Mucosa of rectum (tissue), 2 donors: ENCODE results near the gene UGT1A8.
A peak's percentile ranks its signal among the peaks of the same experiment; 100 is the strongest.
"Not testable (repeated sequence)": the region's sequence is repeated elsewhere in the genome, so short reads cannot be mapped to it uniquely, and the experiment has no call there.

Source experiments
- H3K27ac ChIP-seq, 2 donors: one replicate each; pipeline ENCODE4 v1.7.0; 2013; ENCODE audit warnings: inconsistent platforms in 2 of 2, low read depth in 2 of 2, low read length in 2 of 2
- H3K27me3 ChIP-seq, 2 donors: one replicate each; pipeline ENCODE4 v1.7.0; 2013; ENCODE audit warnings: low read length in 2 of 2; ENCODE audit not compliant: control insufficient read depth in 2 of 2, insufficient read depth in 2 of 2
- H3K36me3 ChIP-seq, 2 donors: one replicate each; pipeline ENCODE4 v1.7.0; 2013; ENCODE audit warnings: low read length in 2 of 2; ENCODE audit not compliant: control insufficient read depth in 2 of 2, insufficient read depth in 2 of 2
- H3K4me1 ChIP-seq, 2 donors: one replicate each; pipeline ENCODE4 v1.7.0; 2013; ENCODE audit warnings: low read length in 2 of 2, mild to moderate bottlenecking in 1 of 2; ENCODE audit not compliant: control insufficient read depth in 2 of 2, insufficient read depth in 2 of 2
- H3K4me3 ChIP-seq, 2 donors: one replicate each; pipeline ENCODE4 v1.7.0; 2013; ENCODE audit warnings: low read length in 2 of 2
- H3K9ac ChIP-seq, 2 donors: one replicate each; pipeline ENCODE4 v1.7.0; 2013; ENCODE audit warnings: low read length in 2 of 2, low read depth in 1 of 2, mild to moderate bottlenecking in 1 of 2
- H3K9me3 ChIP-seq, 2 donors: one replicate each; pipeline ENCODE4 v1.7.0; 2013; ENCODE audit warnings: low read length in 2 of 2; ENCODE audit not compliant: control insufficient read depth in 2 of 2
- donor health status: healthy.
- donor health status: Normal muscosa, but diverticular disease.

The UGT1A8 gene

GRCh38 chr2:233598952-233599351, 18.5 kb upstream of the UGT1A8 start:
- H3K4me1 ChIP-seq: peaks cover 0 to 3% of the 10 kb centered on the region in 2 donors
- no peaks in the 10 kb centered on the region for H3K36me3 ChIP-seq
- no peak overlapping the region for H3K4me3 ChIP-seq
- no peak overlapping the region for H3K9ac ChIP-seq
- H3K9me3 ChIP-seq: no peaks in the 10 kb centered on the region
- H3K27me3 ChIP-seq: peaks cover 0 to 3% of the 10 kb centered on the region in 2 donors
- no peak overlapping the region for H3K27ac ChIP-seq

GRCh38 chr2:233600386-233600785, 17.0 kb upstream of the UGT1A8 start:
- H3K4me1 ChIP-seq: peaks cover 0 to 3% of the 10 kb centered on the region in 2 donors
- no peaks in the 10 kb centered on the region for H3K36me3 ChIP-seq
- no peaks in the 10 kb centered on the region for H3K9me3 ChIP-seq
- no peak overlapping the region for H3K4me3 ChIP-seq
- H3K27me3 ChIP-seq: peaks cover 0 to 3% of the 10 kb centered on the region in 2 donors
- no peak overlapping the region for H3K27ac ChIP-seq
- no peak overlapping the region for H3K9ac ChIP-seq

- H3K4me3 ChIP-seq: no peak overlapping the region
- no peak overlapping the region for H3K27ac ChIP-seq
- H3K9me3 ChIP-seq: no peaks in the 10 kb centered on the region
- H3K27me3 ChIP-seq: peaks cover 0 to 3% of the 10 kb centered on the region in 2 donors
- H3K36me3 ChIP-seq: no peaks in the 10 kb centered on the region
- H3K4me1 ChIP-seq: peaks cover 0 to 3% of the 10 kb centered on the region in 2 donors
- H3K9ac ChIP-seq: no peak overlapping the region
Measured at GRCh38 chr2:233602076-233602475, 15.4 kb upstream of the UGT1A8 start.

- no peaks in the 10 kb centered on the region for H3K9me3 ChIP-seq
- peaks cover 0 to 3% of the 10 kb centered on the region in 2 donors for H3K27me3 ChIP-seq
- no peak overlapping the region for H3K27ac ChIP-seq
- H3K4me1 ChIP-seq: no peaks in the 10 kb centered on the region
- H3K36me3 ChIP-seq: no peaks in the 10 kb centered on the region
- no peak overlapping the region for H3K9ac ChIP-seq
- H3K4me3 ChIP-seq: no peak overlapping the region
Measured at GRCh38 chr2:233603520-233603919, 13.9 kb upstream of the UGT1A8 start.

GRCh38 chr2:233604826-233605225, 12.6 kb upstream of the UGT1A8 start:
- no peaks in the 10 kb centered on the region for H3K36me3 ChIP-seq
- H3K27me3 ChIP-seq: peaks cover 0 to 3% of the 10 kb centered on the region in 2 donors
- no peak overlapping the region for H3K27ac ChIP-seq
- H3K9me3 ChIP-seq: no peaks in the 10 kb centered on the region
- no peaks in the 10 kb centered on the region for H3K4me1 ChIP-seq
- H3K4me3 ChIP-seq: no peak overlapping the region
- H3K9ac ChIP-seq: no peak overlapping the region

- no peaks in the 10 kb centered on the region for H3K4me1 ChIP-seq
- no peaks in the 10 kb centered on the region for H3K36me3 ChIP-seq
- no peak overlapping the region for H3K27ac ChIP-seq
- no peaks in the 10 kb centered on the region for H3K9me3 ChIP-seq
- H3K9ac ChIP-seq: no peak overlapping the region
- no peak overlapping the region for H3K4me3 ChIP-seq
- H3K27me3 ChIP-seq: peaks cover 0 to 3% of the 10 kb centered on the region in 2 donors
Measured at GRCh38 chr2:233605680-233606079, 11.8 kb upstream of the UGT1A8 start.

GRCh38 chr2:233611284-233611683, 6.1 kb upstream of the UGT1A8 start:
- Histone ChIP-seq H3K4me1 (no peaks in the 10 kb centered on the region), H3K36me3 (no peaks in the 10 kb centered on the region), H3K4me3 (no peak overlapping the region), H3K27me3 (no peaks in the 10 kb centered on the region), H3K27ac (no peak overlapping the region), H3K9me3 (no peaks in the 10 kb centered on the region), H3K9ac (no peak overlapping the region)

GRCh38 chr2:233620204-233620603, 2.8 kb downstream of the UGT1A8 start:
- Histone ChIP-seq H3K4me3 (peak overlapping the region in 1 of 2 donors; percentile 23), H3K9ac (no peak overlapping the region), H3K4me1 (peaks cover 0 to 8% of the 10 kb centered on the region in 2 donors), H3K27ac (no peak overlapping the region), H3K36me3 (no peaks in the 10 kb centered on the region), H3K27me3 (no peaks in the 10 kb centered on the region), H3K9me3 (no peaks in the 10 kb centered on the region)

- H3K27me3 ChIP-seq, H3K9ac ChIP-seq, H3K36me3 ChIP-seq, H3K4me1 ChIP-seq, H3K27ac ChIP-seq, H3K9me3 ChIP-seq, H3K4me3 ChIP-seq: not testable (repeated sequence)
Measured at GRCh38 chr2:233621863-233622262, 4.4 kb downstream of the UGT1A8 start.

- H3K27ac ChIP-seq: no peak overlapping the region
- H3K9me3 ChIP-seq: peaks cover 3 to 5% of the 10 kb centered on the region in 2 donors
- no peak overlapping the region for H3K9ac ChIP-seq
- H3K27me3 ChIP-seq: no peaks in the 10 kb centered on the region
- H3K36me3 ChIP-seq: no peaks in the 10 kb centered on the region
- H3K4me3 ChIP-seq: no peak overlapping the region
- no peaks in the 10 kb centered on the region for H3K4me1 ChIP-seq
Measured at GRCh38 chr2:233627331-233628025, 10.0 kb downstream of the UGT1A8 start.
